ENCODE data around the gene SEPTIN10. TPM values are rescaled to one million over a fixed set of nuclear protein-coding genes. Genes with fewer than 3 reads are reported as not detected.

Gene SEPTIN10
- 100 to 1,000 TPM; 104 to 160 (median 118) TPM for total RNA-seq

- no peaks in the 10 kb centered on the region for H3K27me3 ChIP-seq
- WGBS, 2 donors = 0 to 1% methylated on average over 6 to 43 of the region's 104 CpGs
- H3K4me1 ChIP-seq = peaks cover 0 to 44% (median 19%) of the 10 kb centered on the region in 4 donors
- peak; percentile 91 to 94 for DNase-seq (ENCODE audit: low spot score in 2 of 2)
- TF ChIP-seq CTCF (IDR thresholded peaks at IDR 0.05) (peak in 1 of 5 experiments; percentile 35), POLR2A (IDR thresholded peaks at IDR 0.05) (peak; percentile 72 to 84), EP300 (IDR thresholded peaks at IDR 0.05) (peak; percentile 71 to 97)
- H3K36me3 ChIP-seq = no peaks in the 10 kb centered on the region
- H3K4me3 ChIP-seq = peak within 1 kb of the TSS; percentile 46 to 86 (median 76)
- H3K27ac ChIP-seq = peak within 1 kb of the TSS; percentile 97 to 98 (median 98)
- no peaks in the 10 kb centered on the region for H3K9me3 ChIP-seq
Observed at GRCh38 chr2:109613922-109614714, at the start of gene SEPTIN10, which contains the start of gene SOWAHC. SEPTIN10 (minus strand) TSS chr2:109613966; CDS start chr2:109613827, 139 bp downstream. SOWAHC (plus strand) TSS chr2:109614364; CDS start chr2:109614490, 126 bp downstream.

GRCh38 chr2:109662889-109663288 lies 49.1 kb upstream of the SEPTIN10 start:
- no peaks in the 10 kb centered on the region for H3K9me3 ChIP-seq
- DNase-seq (ENCODE audit: low spot score in 2 of 2) = no peak
- TF ChIP-seq EP300 (IDR thresholded peaks at IDR 0.05) (no peak), POLR2A (IDR thresholded peaks at IDR 0.05) (no peak), CTCF (IDR thresholded peaks at IDR 0.05) (no peak)
- H3K36me3 ChIP-seq = no peaks in the 10 kb centered on the region
- peak overlapping the region in 1 of 4 donors; percentile 38 for H3K27ac ChIP-seq
- peaks cover 0 to 14% (median 0%) of the 10 kb centered on the region in 4 donors for H3K4me1 ChIP-seq
- H3K4me3 ChIP-seq = no peak overlapping the region
- no peaks in the 10 kb centered on the region for H3K27me3 ChIP-seq

GRCh38 chr2:109660046-109660860 lies 46.5 kb upstream of the SEPTIN10 start:
- no peaks in the 10 kb centered on the region for H3K36me3 ChIP-seq
- H3K4me1 ChIP-seq = peaks cover 0 to 14% (median 0%) of the 10 kb centered on the region in 4 donors
- TF ChIP-seq POLR2A (IDR thresholded peaks at IDR 0.05) (no peak), EP300 (IDR thresholded peaks at IDR 0.05) (no peak), CTCF (IDR thresholded peaks at IDR 0.05) (no peak)
- no peaks in the 10 kb centered on the region for H3K9me3 ChIP-seq
- no peak for DNase-seq (ENCODE audit: low spot score in 2 of 2)
- H3K27me3 ChIP-seq = no peaks in the 10 kb centered on the region
- H3K27ac ChIP-seq = no peak overlapping the region
- no peak overlapping the region for H3K4me3 ChIP-seq
- 75 to 76% methylated on average over 3 of the region's 3 CpGs for WGBS, 2 donors

GRCh38 chr2:109659396-109660045 lies 45.8 kb upstream of the SEPTIN10 start:
- TF ChIP-seq EP300 (IDR thresholded peaks at IDR 0.05) (no peak), POLR2A (IDR thresholded peaks at IDR 0.05) (no peak), CTCF (IDR thresholded peaks at IDR 0.05) (no peak)
- Histone ChIP-seq H3K9me3 (no peaks in the 10 kb centered on the region), H3K27ac (no peak overlapping the region), H3K4me1 (peaks cover 0 to 14% (median 0%) of the 10 kb centered on the region in 4 donors), H3K36me3 (no peaks in the 10 kb centered on the region), H3K4me3 (no peak overlapping the region), H3K27me3 (no peaks in the 10 kb centered on the region)
- no peak for DNase-seq (ENCODE audit: low spot score in 2 of 2)
- WGBS, 2 donors = 64 to 70% methylated on average over 9 of the region's 9 CpGs

All from tibial nerve (tissue), 4 donors.